HepG2 (cell line): ENCODE data around the gene STK10. TPM values are rescaled to one million over a fixed set of nuclear protein-coding genes. Genes with fewer than 3 reads are reported as not detected.

Experiments
- ATAC-seq: fragments of 200-7000 bp; cut with Tn5 transposase; 3 replicates; pipeline ENCODE4 v1.9.1; 2020; ENCODE audit warnings: mild to moderate bottlenecking, moderate library complexity
- BruUV-seq: library from RNA; stranded (reverse); fragments of 400-500 nt; replicated peaks from 2 replicates; lab custom pipeline; 2021; lab: Mats Ljungman, UMichigan
- CTCF ChIA-PET: fragments of 300-600 bp; formaldehyde crosslinking; extraction: SDS; loops from one replicate; lab custom pipeline; 2021; ENCODE audit warnings: low total read pairs, inconsistent platforms, low intra/inter-chr PET ratio; lab: Yijun Ruan, JAX
- POLR2A ChIA-PET: fragments of 350-600 bp; sonication (Branson Sonifier 250); formaldehyde crosslinking; loops from one replicate; lab custom pipeline; 2020; ENCODE audit warnings: antibody characterized with exemption, inconsistent platforms; lab: Yijun Ruan, JAX
- DNase-seq: peaks from one replicate; pipeline ENCODE4 v3.0.0-alpha.2; 2015; ENCODE audit warnings: low spot score
- FAIRE-seq: peaks from 3 replicates; lab custom pipeline; 2011; peaks lifted over from hg19 to GRCh38; lab: Jason Lieb, UNC
- H2AFZ ChIP-seq: one replicate; pipeline ENCODE4 v1.6.1; 2011; ENCODE audit warnings: low read length, inconsistent platforms
- H3K27ac ChIP-seq: fragments of 300-600 bp; 3 replicates; pipeline ENCODE4 v1.8.0; 2011; ENCODE audit warnings: mixed run types, mild to moderate bottlenecking, mixed read lengths, low read length, inconsistent platforms; ENCODE audit not compliant: insufficient read depth; ENCODE audit errors: extremely low read length
- H3K27me3 ChIP-seq, 2 experiments: fragments of 200-600 bp in 1 of 2; 2 replicates in 1 of 2; 3 replicates in 1 of 2; pipeline versions ENCODE4 v1.6.0 to v1.8.0; 2011; ENCODE audit warnings: low read length in 2 of 2, mild to moderate bottlenecking in 2 of 2, moderate library complexity in 2 of 2, inconsistent platforms in 1 of 2; ENCODE audit not compliant: insufficient read depth in 2 of 2, control insufficient read depth in 1 of 2
- H3K36me3 ChIP-seq, 2 experiments: fragments of 200-600 bp in 1 of 2; replicated peaks in 1 of 2; 2 replicates in 1 of 2; 3 replicates in 1 of 2; pipeline versions ENCODE4 v1.5.1 to v1.8.0; 2011; ENCODE audit warnings: low read length in 2 of 2, inconsistent platforms in 1 of 2; ENCODE audit not compliant: insufficient read depth in 2 of 2, control insufficient read depth in 1 of 2
- H3K4me1 ChIP-seq: 2 replicates; pipeline ENCODE4 v1.5.1; 2012; ENCODE audit warnings: low read length, inconsistent platforms; ENCODE audit not compliant: insufficient read depth
- H3K4me2 ChIP-seq: 2 replicates; pipeline ENCODE4 v1.6.0; 2011; ENCODE audit warnings: low read depth, low read length, inconsistent platforms
- H3K4me3 ChIP-seq, 3 experiments: fragments of 200-600 bp in 1 of 3; sonication (generic), shearing (Covaris generic) in 1 of 3; replicated peaks in 1 of 3; 2 replicates each; pipeline ENCODE4 v1.5.1; 2011 to 2016; ENCODE audit warnings: low read length in 3 of 3, inconsistent platforms in 2 of 3, low read depth in 2 of 3, mild to moderate bottlenecking in 2 of 3, control low read depth in 1 of 3, mixed read lengths in 1 of 3; ENCODE audit not compliant: insufficient read depth in 1 of 3
- H3K79me2 ChIP-seq: one replicate; pipeline ENCODE4 v1.6.1; 2011; ENCODE audit warnings: low read length, inconsistent platforms; ENCODE audit not compliant: insufficient read depth
- H3K9ac ChIP-seq: 2 replicates; pipeline ENCODE4 v1.6.0; 2011; ENCODE audit warnings: mild to moderate bottlenecking, low read depth, low read length, inconsistent platforms; ENCODE audit not compliant: insufficient read depth
- H3K9me3 ChIP-seq: 2 replicates; pipeline ENCODE4 v1.5.1; 2012; ENCODE audit warnings: mild to moderate bottlenecking, low read length
- H4K20me1 ChIP-seq: 2 replicates; pipeline ENCODE4 v1.6.0; 2011; ENCODE audit warnings: inconsistent platforms, mild to moderate bottlenecking, low read length, moderate library complexity; ENCODE audit not compliant: insufficient read depth
- CBX1 ChIP-seq: IDR thresholded peaks from one replicate; pipeline ENCODE4 v1.6.1; 2016; ENCODE audit warnings: antibody characterized with exemption, low read depth
- CERS6 ChIP-seq: sonication (generic); formaldehyde crosslinking; IDR thresholded peaks from 2 replicates; pipeline ENCODE4 v1.5.0; 2020; ENCODE audit warnings: missing genetic modification reagents
- GZF1 ChIP-seq: sonication (generic); formaldehyde crosslinking; IDR thresholded peaks from 2 replicates; pipeline ENCODE4 v1.5.1; 2020; ENCODE audit warnings: mild to moderate bottlenecking, missing genetic modification reagents
- MTERF4 ChIP-seq: sonication (generic); formaldehyde crosslinking; IDR thresholded peaks from 2 replicates; pipeline ENCODE4 v1.8.0; 2023; ENCODE audit warnings: mild to moderate bottlenecking, missing genetic modification reagents
- NFATC3 ChIP-seq: sonication (generic); formaldehyde crosslinking; IDR thresholded peaks from 2 replicates; pipeline ENCODE4 v1.5.1; 2020; ENCODE audit warnings: mild to moderate bottlenecking, missing genetic modification reagents
- ONECUT2 ChIP-seq: sonication (generic); formaldehyde crosslinking; IDR thresholded peaks from 2 replicates; pipeline ENCODE4 v1.4.0; 2020; ENCODE audit warnings: missing genetic modification reagents
- USF2 ChIP-seq, 2 experiments: sonication (generic) in 1 of 2; formaldehyde crosslinking in 1 of 2; IDR thresholded peaks; 2 replicates each; pipeline versions ENCODE4 v1.5.1 to v1.6.1; 2011 to 2020; ENCODE audit warnings: borderline replicate concordance in 1 of 2, low read depth in 1 of 2, low read length in 1 of 2, mild to moderate bottlenecking in 1 of 2, missing genetic modification reagents in 1 of 2, moderate library complexity in 1 of 2
- ZFAT ChIP-seq: sonication (generic); formaldehyde crosslinking; conservative IDR thresholded peaks from 2 replicates; pipeline ENCODE4 v1.8.1; 2023; ENCODE audit warnings: missing genetic modification reagents, inconsistent platforms
- ZNF333 ChIP-seq: sonication (generic); formaldehyde crosslinking; IDR thresholded peaks from 2 replicates; pipeline ENCODE4 v1.4.0; 2020; ENCODE audit warnings: mild to moderate bottlenecking, missing genetic modification reagents, borderline replicate concordance
- ZNF484 ChIP-seq: sonication (generic); formaldehyde crosslinking; IDR thresholded peaks from 2 replicates; pipeline ENCODE4 v1.5.1; 2020; ENCODE audit warnings: mild to moderate bottlenecking, low read depth, missing genetic modification reagents, borderline replicate concordance
- ZNF607 ChIP-seq: sonication (generic); formaldehyde crosslinking; IDR thresholded peaks from 2 replicates; pipeline ENCODE4 v1.5.1; 2020; ENCODE audit warnings: missing genetic modification reagents, mild to moderate bottlenecking, borderline replicate concordance
- ZNF713 ChIP-seq: sonication (generic); formaldehyde crosslinking; IDR thresholded peaks from 2 replicates; pipeline ENCODE4 v1.4.0; 2020; ENCODE audit warnings: mild to moderate bottlenecking, missing genetic modification reagents
- WGBS: methylation state at CpG from one replicate; pipeline ENCODE4 v1.1.6; 2017; ENCODE audit warnings: low lambda C conversion rate; 5-methylcytosine and 5-hydroxymethylcytosine counted together
- in situ Hi-C: cut with HindIII; loops from 2 replicates; pipeline ENCODE4 v1.10.0; 2017; ENCODE audit warnings: low pct_unique_long_range_greater_than_20kb; ENCODE audit not compliant: extremely low pct_ligation_motif_present
- intact Hi-C: fragments of 100-400 bp; cut with micrococcal nuclease; formaldehyde crosslinking; loops from one replicate; pipeline ENCODE4 v1.10.0; 2022; ENCODE audit not compliant: unreplicated experiment
- polyA plus RNA-seq, 8 experiments: library from polyadenylated mRNA; depleted of rRNA in 3 of 8; stranded (reverse) in 7 of 8; unstranded in 1 of 8; fragments of >200 nt; fragmentation: Illumina TruSeq in 4 of 8; extraction: Trizol in 4 of 8; gene quantifications; 2 replicates each; pipeline versions ENCODE4 v1.2.1 to v1.2.3, GENCODE V29; 2011 to 2016; ENCODE audit warnings: low read depth in 4 of 8, missing spikeins in 1 of 8, mixed read lengths in 1 of 8; ENCODE audit not compliant: insufficient read depth in 1 of 8
- total RNA-seq, 5 experiments: library from RNA; depleted of rRNA; stranded (reverse); fragments of >200 nt; fragmentation: Illumina TruSeq; extraction: Trizol; gene quantifications; 2 replicates each; pipeline ENCODE4 v1.2.3, GENCODE V29; 2016; ENCODE audit warnings: low read depth in 1 of 5
- TF ChIP-seq, protein P1 (sequence below): sonication (generic); formaldehyde crosslinking; IDR thresholded peaks from 2 replicates; pipeline ENCODE4 v1.5.0; 2020; ENCODE audit warnings: missing genetic modification reagents, mild to moderate bottlenecking, borderline replicate concordance
- TF ChIP-seq, protein P2 (sequence below): sonication (generic); formaldehyde crosslinking; conservative IDR thresholded peaks from 2 replicates; pipeline ENCODE4 v1.5.0; 2020; ENCODE audit warnings: missing genetic modification reagents
- TF ChIP-seq, protein P3 (sequence below): sonication (generic); formaldehyde crosslinking; IDR thresholded peaks from 2 replicates; pipeline ENCODE4 v1.8.0; 2022; ENCODE audit warnings: mild to moderate bottlenecking, missing genetic modification reagents, moderate library complexity
- TF ChIP-seq, protein P4 (sequence below): sonication (generic); formaldehyde crosslinking; IDR thresholded peaks from 2 replicates; pipeline ENCODE4 v1.4.0; 2020; ENCODE audit warnings: missing genetic modification reagents

The STK10 gene
- total and polyA plus RNA-seq, 2 of the 13 experiments (the other 11 are each of a cell fraction or from before 2014, with no cell fraction given) = 7.0 to 7.2 TPM

- Histone ChIP-seq H3K79me2 (no peaks in the 10 kb centered on the region), H3K4me1 (no peaks in the 10 kb centered on the region), H3K4me2 (no peak overlapping the region), H3K9me3 (no peaks in the 10 kb centered on the region), H3K27ac (no peak overlapping the region), H2AFZ (no peak overlapping the region), H3K36me3 (no peaks in the 10 kb centered on the region; a peak in 1 of 5 replicates), H4K20me1 (no peaks in the 10 kb centered on the region), H3K4me3 (no peak overlapping the region), H3K27me3 (no peaks in the 10 kb centered on the region), H3K9ac (no peak overlapping the region)
- ChIA-PET POLR2A (no interaction called here), CTCF (no interaction called here)
- in situ Hi-C loops (no loop called here), intact Hi-C loops (no loop called here)
- ATAC-seq (no peak), FAIRE-seq (no peak), DNase-seq (no peak)
- BruUV-seq = no TSS peak
- WGBS = 87% methylated on average over 10 of the region's 10 CpGs
- TF ChIP-seq, protein P1, sequence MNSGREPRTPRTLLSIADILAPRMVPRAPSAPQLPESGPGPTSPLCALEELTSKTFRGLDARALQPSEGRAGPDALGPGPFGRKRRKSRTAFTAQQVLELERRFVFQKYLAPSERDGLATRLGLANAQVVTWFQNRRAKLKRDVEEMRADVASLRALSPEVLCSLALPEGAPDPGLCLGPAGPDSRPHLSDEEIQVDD = no peak
- TF ChIP-seq ZFAT (CRISPR knock-in tag) = no peak
- TF ChIP-seq ZNF713 (CRISPR knock-in tag) = no peak
- no peak for TF ChIP-seq MTERF4 (CRISPR knock-in tag)
- no peak for TF ChIP-seq USF2 (IDR thresholded peaks at IDR 0.05; ENCODE audit: low read depth, low read length)
- TF ChIP-seq USF2 (CRISPR knock-in tag; IDR thresholded peaks at IDR 0.05; ENCODE audit: borderline replicate concordance) = no peak
- TF ChIP-seq, protein P2, sequence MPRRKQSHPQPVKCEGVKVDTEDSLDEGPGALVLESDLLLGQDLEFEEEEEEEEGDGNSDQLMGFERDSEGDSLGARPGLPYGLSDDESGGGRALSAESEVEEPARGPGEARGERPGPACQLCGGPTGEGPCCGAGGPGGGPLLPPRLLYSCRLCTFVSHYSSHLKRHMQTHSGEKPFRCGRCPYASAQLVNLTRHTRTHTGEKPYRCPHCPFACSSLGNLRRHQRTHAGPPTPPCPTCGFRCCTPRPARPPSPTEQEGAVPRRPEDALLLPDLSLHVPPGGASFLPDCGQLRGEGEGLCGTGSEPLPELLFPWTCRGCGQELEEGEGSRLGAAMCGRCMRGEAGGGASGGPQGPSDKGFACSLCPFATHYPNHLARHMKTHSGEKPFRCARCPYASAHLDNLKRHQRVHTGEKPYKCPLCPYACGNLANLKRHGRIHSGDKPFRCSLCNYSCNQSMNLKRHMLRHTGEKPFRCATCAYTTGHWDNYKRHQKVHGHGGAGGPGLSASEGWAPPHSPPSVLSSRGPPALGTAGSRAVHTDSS (CRISPR knock-in tag) = no peak
- TF ChIP-seq ZNF607 (CRISPR knock-in tag) = no peak
- TF ChIP-seq ZNF484 (CRISPR knock-in tag) = no peak
- no peak for TF ChIP-seq CBX1
- no peak for TF ChIP-seq CERS6
- TF ChIP-seq ZNF333 = no peak
- no peak for TF ChIP-seq NFATC3 (CRISPR knock-in tag)
- TF ChIP-seq, protein P3, sequence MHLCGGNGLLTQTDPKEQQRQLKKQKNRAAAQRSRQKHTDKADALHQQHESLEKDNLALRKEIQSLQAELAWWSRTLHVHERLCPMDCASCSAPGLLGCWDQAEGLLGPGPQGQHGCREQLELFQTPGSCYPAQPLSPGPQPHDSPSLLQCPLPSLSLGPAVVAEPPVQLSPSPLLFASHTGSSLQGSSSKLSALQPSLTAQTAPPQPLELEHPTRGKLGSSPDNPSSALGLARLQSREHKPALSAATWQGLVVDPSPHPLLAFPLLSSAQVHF = no peak
- no peak for TF ChIP-seq ONECUT2 (CRISPR knock-in tag)
- TF ChIP-seq, protein P4, sequence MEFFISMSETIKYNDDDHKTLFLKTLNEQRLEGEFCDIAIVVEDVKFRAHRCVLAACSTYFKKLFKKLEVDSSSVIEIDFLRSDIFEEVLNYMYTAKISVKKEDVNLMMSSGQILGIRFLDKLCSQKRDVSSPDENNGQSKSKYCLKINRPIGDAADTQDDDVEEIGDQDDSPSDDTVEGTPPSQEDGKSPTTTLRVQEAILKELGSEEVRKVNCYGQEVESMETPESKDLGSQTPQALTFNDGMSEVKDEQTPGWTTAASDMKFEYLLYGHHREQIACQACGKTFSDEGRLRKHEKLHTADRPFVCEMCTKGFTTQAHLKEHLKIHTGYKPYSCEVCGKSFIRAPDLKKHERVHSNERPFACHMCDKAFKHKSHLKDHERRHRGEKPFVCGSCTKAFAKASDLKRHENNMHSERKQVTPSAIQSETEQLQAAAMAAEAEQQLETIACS = no peak
- TF ChIP-seq GZF1 = no peak
Observed at GRCh38 chr5:172076761-172077244, 111.2 kb downstream of the STK10 start.
